AG08395 (cell line): ENCODE data around the gene SAMD10.
A peak's percentile ranks its signal among the peaks of the same experiment; 100 is the strongest.

Experiments used
- DNase-seq: peaks from one replicate; pipeline ENCODE4 v3.0.0; 2012; ENCODE audit warnings: mixed read lengths, low spot score

SAMD10 gene

DNA sequence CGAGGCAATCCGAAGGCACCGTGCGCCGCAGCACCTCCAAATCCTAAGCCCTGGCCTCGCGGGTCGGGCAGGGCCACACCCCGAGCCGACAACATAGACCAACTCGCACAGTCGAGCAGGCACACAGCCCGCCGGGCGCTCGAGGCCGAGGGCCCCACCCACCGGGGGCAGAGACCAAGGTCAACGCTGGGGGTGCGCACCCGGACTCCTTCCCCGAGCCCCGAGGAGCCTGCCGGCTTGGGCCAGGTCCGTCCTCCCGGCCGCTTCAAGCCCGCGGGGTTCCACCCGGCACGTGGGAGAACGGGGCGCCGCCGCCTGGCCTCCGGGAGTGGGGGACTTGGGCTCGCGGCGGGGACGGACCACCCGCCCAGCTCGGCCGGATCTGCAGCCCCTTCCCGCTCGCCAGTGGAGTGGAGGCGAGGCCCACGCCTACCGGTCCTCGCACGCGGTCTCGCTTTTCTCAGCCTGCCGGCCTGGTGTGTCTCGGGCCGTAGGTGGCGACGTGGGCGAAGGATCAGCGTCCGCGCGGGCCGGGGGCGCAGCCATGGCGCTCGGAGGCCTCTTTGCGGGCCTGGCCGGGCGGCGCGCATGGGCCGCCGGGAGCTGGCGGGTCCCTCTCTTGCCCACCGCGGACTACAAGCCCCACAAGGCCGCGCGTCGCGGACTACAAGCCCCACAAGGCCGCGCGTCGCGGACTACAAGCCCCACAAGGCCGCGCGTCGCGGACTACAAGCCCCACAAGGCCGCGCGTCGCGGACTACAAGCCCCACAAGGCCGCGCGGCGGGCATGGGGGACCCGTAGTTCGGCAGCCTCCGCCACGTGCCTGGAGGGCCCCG, 23.4 kb downstream of the SAMD10 start, which contains the start of gene UCKL1:
Gene UCKL1, minus strand, starts transcription at position 590 of the 837 bp plus-strand sequence. Its CDS starts 44 bp downstream, at position 546.
- peak; percentile 92 for DNase-seq

DNA sequence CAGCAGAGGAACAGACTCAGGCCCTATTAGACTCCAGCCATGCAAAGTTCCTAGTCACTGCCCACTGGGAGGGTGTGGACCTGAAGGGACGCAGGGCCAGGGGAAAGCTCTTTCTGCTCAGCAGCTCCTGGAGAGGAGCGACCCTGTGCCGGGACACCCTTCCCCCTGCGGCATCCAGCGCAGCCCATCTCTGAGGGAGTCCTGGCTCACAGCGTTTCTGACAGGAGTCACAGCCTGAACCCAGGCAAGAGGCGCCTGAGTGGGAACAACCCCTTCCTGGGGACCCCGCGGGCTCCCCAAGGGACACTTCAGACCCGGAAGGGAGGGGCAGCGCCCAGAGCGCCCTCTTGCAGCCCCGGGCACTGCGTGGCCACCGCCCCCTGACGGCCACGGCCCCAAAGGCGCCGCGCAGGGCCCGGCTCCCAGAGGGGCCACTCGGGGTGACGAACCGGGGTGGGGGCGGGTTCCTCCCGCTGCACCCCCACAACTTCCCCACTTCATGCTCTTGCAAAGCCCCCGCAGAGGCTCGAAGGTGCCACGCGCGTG, 24.1 kb downstream of the SAMD10 start:
- DNase-seq, result peak; percentile 41

DNA sequence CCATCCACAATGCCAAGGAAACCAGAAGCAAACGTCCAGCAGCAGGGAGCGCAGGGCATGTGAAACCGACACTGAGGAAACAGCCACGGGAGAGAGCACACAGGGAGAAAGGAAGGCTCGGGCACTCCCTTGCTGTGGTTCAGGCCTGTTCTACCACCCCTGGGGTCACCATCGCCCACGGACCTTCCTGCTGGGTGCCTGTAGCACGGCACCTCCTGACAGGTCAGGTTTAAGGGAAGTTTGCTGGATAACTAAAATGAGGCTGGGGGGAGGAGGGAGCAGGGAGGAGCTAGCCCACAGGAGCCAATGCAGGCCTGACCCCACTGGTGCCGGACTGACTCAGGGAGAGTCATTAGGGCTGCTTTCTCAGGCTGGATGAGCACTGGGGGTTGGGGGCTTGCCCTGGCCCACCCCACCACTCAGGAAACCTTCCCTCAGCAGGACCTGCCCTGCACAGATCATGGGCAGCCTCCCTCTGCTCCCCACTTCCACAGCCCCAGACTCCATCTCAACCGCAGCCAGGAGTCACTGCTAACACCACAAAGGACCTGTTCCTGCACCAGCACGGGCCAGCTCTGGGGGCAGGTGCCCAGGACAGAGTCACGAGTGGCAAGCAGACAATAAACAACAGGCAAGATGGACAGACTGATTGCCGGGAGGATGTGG, 25.5 kb downstream of the SAMD10 start:
- no peak for DNase-seq

DNA sequence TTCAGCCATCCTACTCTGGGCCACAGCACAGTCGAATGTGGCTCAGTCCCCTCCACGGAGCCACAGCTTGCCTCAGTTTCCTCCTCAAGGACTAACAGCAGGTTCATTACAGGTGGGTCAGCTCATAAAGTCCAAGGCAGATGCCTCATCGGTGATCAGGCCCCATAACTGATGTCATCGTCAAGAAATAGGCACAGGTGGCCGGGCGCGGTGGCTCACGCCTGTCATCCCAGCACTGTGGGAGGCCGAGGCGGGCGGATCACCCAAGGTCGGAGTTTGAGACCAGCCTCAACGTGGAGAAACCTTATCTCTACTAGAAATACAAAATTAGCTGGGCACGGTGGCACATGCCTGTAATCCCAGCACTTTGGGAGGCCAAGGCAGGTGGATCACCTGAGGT, 26.7 kb downstream of the SAMD10 start:
- no peak for DNase-seq

DNA sequence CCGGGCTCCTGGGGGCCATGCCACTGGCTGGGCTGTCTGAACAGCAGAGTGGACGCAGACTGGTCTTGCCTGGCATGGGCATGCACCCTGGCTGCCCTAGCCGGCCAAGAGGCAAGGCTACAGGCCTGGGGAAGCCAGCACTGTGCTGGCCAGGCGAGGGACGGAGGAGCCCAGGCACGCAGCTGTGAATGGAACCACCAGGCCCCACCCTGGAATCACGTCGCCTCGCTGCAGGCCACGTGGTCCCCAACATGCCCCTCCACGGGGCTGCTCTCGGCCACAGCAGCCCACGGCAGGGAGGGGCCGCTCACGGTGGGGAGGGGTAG, 27.3 kb downstream of the SAMD10 start:
- DNase-seq, result no peak

DNA sequence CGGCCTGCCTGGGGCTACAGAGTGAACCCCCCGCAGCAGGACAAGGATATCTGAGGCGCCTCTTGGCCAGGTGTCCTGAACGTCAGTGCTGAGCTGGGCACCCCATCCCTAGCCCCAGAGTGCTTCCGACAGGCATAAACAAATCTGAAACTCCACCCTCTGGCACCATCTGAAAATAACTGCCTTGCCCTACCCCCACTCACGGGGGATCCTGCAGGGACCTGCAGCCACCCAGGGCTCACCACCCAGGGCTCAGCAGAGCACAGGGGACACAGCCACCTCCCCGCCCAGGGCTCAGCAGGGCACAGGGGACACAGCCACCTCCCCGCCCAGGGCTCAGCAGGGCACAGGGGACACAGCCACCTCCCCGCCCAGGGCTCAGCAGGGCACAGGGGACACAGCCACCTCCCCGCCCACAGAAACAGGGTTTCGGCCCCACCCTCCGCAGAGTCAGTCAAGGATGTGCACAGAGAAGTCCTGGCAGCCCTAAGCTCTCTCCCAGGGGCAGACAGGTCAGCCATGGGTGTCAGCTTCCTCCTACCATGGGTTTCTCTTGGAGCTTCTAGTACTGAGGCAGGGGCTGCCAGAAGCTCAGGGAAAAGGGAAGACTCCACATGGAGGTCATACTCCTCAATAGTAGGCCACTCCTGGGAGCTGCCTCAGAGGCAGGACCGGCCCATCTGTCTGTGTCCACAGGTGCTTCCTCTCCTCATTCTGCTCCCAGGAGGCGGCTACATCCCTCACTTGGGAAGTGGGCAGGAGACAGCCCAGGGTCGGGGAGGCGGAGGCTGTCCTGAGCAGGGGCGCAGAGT, 27.8 kb downstream of the SAMD10 start:
- no peak for DNase-seq

DNA sequence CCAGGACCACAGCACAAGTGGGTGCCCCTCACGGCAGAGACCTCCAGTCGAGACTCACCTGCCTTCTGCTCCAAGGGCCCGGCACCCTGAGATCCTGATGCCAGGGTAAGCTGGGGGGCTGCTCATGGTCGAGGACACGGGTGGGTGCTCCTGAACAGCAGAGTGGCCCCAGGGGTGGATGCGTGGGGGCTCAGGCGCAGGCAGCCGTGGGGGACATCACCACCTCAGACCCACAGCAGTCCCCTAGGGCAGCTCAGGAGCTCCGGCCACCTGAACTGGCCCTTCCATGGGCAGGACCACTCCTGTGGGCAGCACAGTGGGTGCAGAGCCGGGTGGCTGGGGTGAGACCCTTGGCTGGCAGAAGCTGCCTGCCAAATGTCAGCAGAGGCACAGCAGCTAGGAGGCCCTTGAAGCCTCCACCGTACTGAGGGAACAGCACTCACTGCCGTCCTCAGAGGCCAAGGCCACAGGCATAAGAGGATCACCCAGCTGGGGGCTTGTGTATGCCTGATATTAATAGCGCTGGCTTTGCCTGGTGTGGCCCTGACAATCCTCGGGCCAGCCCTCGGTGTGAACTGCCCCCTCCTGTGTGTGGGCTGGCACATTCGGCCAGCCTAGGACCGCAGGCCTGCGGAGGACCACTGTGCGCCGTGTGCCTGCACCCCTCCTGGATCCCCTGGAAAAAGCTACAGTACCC, 28.6 kb downstream of the SAMD10 start:
- DNase-seq, result no peak

DNA sequence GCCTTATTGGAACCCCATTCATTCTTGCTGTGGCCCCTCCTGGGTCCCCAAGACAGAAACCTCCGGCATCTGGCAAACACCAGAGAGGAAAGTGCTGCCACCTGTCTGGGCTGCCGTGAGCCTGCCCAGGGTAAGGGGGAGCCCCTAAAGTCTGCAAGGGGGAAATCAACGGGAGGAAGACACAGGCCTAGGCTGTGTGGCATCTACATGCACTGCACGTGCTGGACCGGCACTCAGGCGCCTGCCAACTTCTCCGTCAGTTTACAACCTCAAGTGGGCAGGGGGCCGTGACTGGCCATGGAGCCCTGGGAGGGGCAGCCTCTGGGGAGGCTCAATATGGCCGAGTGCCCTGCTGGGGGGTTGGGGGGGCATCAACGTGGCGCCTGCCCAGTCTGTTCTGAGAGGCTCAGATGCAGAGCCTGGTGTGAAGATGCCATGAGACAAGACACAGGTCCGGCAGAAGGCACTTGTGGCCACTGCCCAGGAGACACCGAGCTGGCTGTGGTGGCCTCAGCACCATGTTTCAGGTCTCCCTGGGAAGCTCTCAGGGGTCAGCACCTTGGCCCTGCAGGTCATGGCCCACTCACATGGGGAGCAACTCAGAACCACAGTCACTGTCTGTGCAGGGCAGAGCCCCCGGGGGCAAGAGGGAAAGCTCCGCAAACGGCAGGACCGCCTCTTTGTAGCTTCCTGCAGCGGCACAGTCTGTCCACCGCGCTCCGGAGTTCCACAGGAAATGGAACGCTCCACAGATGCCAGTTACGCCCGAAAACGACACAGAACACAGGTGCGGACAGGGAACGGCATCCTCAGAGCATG, 31.6 kb downstream of the SAMD10 start:
- DNase-seq, result no peak

DNA sequence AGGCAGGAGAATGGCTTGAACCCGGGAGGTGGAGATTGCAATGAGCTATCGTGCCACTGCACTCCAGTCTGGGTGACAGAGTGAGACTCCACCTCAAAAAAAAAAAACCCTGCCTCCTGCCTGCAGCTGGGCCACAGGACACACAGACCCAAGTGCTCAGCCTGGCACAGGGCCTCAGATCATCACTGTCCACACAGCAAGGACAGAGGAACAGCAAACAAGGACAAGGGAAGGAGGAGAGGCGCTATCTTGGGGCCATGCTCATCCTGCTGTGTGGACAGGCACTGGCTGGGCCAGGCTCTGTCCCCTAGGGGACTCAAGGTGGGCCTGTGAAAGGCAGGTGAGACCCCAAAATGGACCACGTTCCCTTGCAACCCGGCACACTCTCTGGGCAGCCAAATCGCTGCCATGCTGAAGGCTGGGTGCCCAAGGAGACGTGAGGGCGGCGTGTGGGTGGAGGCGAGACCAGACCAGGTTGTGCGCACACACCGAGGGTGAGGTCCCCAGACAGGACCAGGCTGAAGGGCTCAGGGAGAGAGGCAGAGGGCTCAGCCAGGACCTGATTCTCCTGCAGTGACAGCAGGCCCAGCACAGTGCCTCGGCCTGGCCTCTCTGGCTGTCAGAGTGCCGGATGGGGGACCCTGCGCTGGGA, 32.3 kb downstream of the SAMD10 start:
- DNase-seq, result no peak

DNA sequence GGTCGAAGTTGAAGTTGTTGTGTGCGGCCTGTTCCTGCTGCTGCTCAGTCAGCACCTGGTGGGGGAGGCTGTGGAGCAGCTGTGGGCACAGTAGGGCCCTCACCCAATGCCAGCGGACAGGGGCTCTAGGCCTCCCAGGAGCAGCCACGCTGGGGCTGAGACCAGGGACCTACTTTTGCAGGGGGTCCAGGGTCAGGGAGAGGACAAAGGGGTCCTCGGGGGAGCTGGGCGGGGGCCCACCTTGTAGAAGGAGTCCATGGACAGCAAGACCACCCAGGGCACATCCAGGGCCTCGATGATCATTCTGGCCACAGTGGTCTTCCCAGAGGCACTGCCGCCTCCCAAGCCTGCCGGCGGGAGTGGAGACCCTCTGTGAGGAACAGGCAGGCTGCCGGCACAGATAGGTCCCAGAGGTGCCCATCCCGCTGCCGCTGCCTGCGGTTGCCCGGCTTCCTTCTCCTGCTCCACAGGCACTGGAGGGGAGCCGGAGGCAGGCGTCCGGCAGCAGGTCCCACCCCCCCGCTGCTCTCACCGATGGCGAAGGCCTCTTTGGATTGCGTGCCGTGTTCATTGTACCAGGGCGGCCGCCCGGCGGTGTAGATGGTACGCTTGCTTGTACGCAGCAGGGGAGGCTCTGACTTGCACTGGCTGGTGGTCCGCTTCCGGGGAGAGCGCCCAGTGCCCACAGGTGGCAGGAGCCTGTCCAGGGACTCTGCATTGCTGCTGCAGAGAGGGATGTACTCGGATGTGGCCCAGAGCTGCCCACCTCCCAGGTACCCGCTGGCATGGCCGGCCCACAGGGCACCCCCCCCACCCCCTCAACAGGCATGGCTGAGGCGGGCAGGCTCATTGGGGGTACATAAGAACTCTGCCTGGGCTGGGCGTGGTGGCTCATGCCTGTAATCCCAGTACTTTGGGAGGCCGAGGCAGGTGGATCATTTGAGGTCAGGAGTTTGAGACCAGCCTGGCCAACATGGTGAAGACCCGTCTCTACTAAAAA, 33.2 kb downstream of the SAMD10 start:
- DNase-seq, result no peak

DNA sequence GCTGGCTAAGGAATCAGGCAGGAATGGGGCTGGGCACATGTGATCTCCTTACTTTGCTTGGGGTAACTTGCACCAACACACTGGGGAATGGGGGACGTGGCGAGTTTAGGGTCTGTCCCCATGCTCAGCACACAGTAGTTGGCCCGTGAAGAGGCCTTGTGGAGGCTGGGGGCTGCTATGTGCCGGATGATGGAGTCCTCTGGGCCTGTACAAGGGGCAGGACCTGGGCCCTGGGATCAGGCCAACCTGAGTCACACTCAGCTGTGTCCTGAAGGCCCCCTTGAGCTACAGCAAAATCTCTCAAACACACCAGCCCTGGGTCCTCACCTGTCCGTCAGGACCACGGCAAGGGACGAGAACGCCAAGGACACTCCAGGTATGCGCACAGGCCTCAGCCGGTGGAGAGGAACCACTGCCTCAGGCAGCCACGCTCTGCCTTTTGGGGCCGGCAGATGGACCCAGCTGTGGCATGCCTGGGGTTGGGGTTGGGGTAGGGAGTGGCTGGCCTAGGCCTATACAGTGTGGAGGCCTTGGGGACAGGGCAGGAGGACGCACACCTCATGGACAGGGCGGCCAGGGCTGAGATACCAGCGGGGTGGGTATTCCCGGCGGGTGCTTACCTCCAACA, 34.3 kb downstream of the SAMD10 start:
- DNase-seq, result no peak

DNA sequence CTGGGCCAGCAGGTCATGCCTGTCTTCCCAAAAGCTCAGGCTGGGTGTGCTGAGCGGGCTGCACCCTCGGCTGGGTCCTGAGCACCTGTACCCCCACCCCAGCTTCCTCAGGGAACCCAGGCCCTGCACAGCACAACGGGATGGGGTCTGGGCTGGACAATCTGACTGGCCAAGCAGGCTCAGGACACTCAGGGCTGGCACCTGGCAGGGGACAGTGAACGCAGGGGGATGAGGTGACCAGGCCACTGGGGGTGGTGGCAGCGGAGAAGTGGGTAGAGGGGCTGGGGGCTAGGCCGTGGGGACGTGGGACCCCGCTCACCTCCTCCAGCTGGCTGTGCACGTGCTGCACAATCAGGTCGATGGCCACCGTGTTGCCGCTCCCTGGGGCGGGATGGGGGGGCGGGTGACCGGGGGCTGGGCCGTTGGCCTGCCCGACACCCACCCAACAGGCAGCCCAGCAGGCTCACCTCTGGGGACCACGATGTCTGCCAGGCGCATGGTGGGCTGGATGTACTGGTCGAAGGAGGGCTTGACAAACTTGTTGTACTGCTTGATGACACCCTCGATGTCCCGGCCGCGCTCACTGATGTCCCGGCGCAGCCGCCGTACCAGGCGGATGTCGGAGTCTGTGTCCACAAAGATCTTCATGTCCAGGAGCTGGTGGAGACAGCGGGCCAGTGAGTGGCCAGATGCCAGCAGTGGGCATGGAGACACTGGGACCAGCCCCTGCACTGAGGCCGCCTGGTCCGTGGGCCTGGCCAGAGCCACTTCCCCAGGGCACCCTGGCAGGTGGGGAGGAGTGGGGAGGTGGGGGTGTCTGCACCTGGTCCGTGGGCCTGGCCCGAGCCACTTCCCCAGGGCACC, 35.1 kb downstream of the SAMD10 start:
- no peak for DNase-seq

DNA sequence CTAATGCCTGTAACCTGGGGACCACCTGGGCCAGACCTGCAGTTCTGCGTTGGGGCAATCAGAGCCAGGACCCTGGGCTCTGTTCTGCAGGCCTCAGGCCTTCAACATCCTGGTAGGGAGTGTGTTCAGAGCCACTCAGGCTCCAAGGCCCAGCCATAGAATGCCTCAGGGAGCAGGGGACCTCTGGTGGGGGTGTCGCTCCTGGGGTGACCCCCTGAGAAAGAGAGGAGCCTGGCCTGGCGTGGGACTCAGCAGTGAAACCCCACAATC, 35.7 kb downstream of the SAMD10 start:
- DNase-seq, result no peak

DNA sequence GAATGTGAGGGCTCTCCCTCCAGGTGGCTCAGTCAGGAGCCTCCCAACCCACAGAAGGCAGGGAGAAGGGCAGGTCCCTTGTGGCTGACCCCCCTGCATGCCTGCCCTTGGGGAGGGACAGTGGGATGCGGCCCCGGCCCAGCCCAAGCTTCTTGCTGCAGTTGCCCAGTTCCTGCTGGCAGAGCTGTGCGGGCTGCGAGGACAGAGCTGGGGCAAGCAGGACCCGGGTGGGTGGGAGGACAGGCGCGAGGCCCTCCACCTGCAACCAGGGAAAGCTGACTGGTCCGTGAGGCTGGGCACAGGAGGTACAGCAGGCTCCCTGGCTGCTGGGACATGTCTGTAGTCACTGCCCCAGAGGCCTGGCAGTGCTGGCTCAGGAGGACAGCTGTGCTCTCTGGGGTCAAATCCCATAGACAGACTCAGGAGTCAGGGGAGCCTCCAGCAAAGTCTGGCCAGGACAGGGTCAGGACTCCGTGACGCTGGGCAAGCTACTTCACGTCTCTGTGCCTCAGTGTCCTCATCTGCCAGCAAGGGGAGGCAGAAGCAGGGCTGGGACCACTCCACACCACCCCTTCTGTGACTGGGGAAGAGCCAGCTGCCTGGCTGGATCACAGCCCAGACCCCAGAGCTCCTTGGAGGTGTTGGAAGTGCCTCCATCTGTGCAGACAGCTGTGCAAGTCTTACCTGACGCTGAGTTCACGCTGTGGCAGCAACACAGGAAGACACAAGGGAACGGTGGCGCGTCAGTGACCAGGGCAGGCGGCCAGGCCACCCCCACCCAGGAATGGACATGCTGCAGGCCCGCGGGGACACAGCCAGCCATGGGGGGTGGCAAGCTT, 36.3 kb downstream of the SAMD10 start:
- DNase-seq, result no peak

DNA sequence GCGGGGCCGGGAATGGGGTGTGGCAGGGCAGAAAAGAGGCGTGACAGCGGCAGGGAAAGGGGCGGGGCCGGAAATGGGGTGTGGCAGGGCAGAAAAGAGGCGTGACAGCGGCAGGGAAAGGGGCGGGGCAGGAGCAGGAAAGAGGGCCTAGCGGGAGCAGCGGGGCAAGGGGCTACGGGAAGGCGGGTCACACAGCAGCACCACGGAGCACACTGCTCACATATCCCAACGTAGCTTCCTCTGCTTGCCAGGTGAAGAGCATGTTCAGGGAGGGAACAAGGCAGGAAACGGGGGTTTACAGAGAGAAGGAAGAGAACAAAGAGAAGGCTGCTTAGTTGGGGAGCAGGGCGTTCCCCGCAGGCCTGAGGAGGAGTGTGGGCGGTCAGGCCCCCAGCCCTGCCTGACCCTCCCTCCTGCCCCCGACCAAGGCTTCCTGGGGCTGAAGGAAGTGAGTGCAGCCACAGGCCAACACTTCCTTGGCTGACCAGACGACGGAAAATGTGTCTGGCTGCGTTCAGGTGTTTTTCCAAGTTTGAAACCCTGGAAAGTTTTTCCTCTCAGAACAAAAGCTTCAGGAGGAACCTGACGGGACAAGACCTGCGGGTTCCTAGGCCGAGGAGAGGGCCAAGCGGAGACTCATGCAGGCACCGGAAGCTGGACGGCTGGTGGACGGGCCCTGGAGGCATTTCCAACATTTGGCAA, 37.0 kb downstream of the SAMD10 start:
- peak; percentile 43 for DNase-seq

DNA sequence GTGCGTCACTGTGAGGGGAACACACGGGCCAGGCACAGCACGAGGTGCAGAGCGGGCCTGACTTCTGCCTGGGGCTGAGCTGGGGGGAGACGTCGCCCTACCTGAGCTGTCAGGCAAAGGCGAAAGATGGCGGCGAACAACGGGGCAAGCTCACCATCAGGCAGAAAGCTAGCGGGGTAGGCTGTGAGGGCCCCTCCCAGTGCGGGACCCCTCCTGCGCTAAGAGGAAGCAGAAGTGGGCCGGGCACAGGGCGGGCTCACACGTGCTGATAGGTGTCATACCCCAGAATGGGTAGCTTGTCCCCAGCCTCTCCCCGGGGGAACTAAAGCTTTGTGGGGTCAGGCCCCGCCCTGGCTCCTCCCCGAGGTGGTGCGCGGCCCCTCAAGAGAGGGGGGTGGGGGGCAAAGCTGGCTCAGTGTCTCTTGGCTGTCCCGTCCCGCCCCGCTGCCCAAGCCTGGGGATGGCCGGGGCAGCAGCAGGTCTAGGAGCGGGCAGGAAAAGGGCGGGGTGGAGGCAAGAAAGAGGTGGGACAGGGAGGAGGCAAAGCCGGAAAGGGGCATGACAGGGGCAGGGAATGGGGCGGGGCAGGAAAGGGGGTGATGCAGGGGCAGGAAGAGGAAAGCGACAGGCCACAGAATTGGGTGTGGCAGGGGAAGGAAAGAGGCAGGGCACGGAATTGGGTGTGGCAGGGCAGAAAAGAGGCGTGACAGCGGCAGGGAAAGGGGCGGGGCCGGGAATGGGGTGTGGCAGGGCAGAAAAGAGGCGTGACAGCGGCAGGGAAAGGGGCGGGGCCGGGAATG, 38.0 kb downstream of the SAMD10 start:
- peak; percentile 35 for DNase-seq
